GM19193 (cell line): Measurements from ENCODE around the gene SLCO2B1.

Experiments used
- POLR2A ChIP-seq: IDR thresholded peaks from 4 replicates; pipeline ENCODE4 v1.6.1; 2011; ENCODE audit not compliant: insufficient read depth, insufficient read length; ENCODE audit errors: extremely low read depth

The SLCO2B1 gene

GRCh38 chr11:75150879-75151278, at the start of gene SLCO2B1:
Gene SLCO2B1, plus strand, starts transcription at chr11:75151107. Its CDS starts 275 bp downstream, at chr11:75151382.
- no peak for TF ChIP-seq POLR2A

GRCh38 chr11:75101424-75102128, 49.3 kb upstream of the SLCO2B1 start:
- no peak for TF ChIP-seq POLR2A

- TF ChIP-seq POLR2A = no peak
These were observed 47.4 kb upstream of the SLCO2B1 start for GRCh38 chr11:75103380-75104026.

- TF ChIP-seq POLR2A = no peak
These were observed 45.4 kb upstream of the SLCO2B1 start for GRCh38 chr11:75105462-75105925.

- no peak for TF ChIP-seq POLR2A
These were observed 43.7 kb upstream of the SLCO2B1 start for GRCh38 chr11:75107187-75107586.

- no peak for TF ChIP-seq POLR2A
These were observed 38.7 kb upstream of the SLCO2B1 start for GRCh38 chr11:75112200-75112599.

- no peak for TF ChIP-seq POLR2A
These were observed 37.9 kb upstream of the SLCO2B1 start for GRCh38 chr11:75113030-75113429.

GRCh38 chr11:75114465-75114864, 36.4 kb upstream of the SLCO2B1 start:
- no peak for TF ChIP-seq POLR2A

GRCh38 chr11:75118577-75118976, 32.3 kb upstream of the SLCO2B1 start:
- no peak for TF ChIP-seq POLR2A

- TF ChIP-seq POLR2A = no peak
These were observed 24.3 kb upstream of the SLCO2B1 start for GRCh38 chr11:75126564-75126963.

- TF ChIP-seq POLR2A = no peak
These were observed 18.8 kb upstream of the SLCO2B1 start for GRCh38 chr11:75132080-75132479.

- TF ChIP-seq POLR2A = no peak
These were observed 16.9 kb upstream of the SLCO2B1 start for GRCh38 chr11:75133976-75134375.

- TF ChIP-seq POLR2A = no peak
These were observed 15.8 kb upstream of the SLCO2B1 start for GRCh38 chr11:75135021-75135650.

GRCh38 chr11:75135651-75136050, 15.3 kb upstream of the SLCO2B1 start:
- TF ChIP-seq POLR2A = no peak

- TF ChIP-seq POLR2A = no peak
These were observed 10.4 kb upstream of the SLCO2B1 start for GRCh38 chr11:75140269-75141138.
